T-helper 1 cell treated with Interleukin-12 subunit alpha and Interleukin-12 subunit beta and Interleukin-4 antibody, amounts not matched to agents 30 μg/mL and 1 μg/mL, for 36 hours (primary cell): ENCODE results near the gene KRTAP10-3.
"Not testable (repeated sequence)": the region's sequence is repeated elsewhere in the genome, so short reads cannot be mapped to it uniquely, and the experiment has no call there.

ENCODE experiments used
- H3K27ac Mint-ChIP-seq: one replicate; pipeline ENCODE4 v1.8.0; 2021; ENCODE audit warnings: mild to moderate bottlenecking, mixed read lengths
- H3K27me3 Mint-ChIP-seq: one replicate; pipeline ENCODE4 v1.8.0; 2021; ENCODE audit warnings: low read depth, mixed read lengths
- H3K36me3 Mint-ChIP-seq: one replicate; pipeline ENCODE4 v1.8.0; 2021; ENCODE audit warnings: low read depth, mixed read lengths
- H3K4me1 Mint-ChIP-seq: one replicate; pipeline ENCODE4 v1.8.0; 2021; ENCODE audit warnings: low read depth, mixed read lengths
- H3K4me3 Mint-ChIP-seq: one replicate; pipeline ENCODE4 v1.8.0; 2021; ENCODE audit warnings: mild to moderate bottlenecking, moderate library complexity, mixed read lengths
- H3K9me3 Mint-ChIP-seq: one replicate; pipeline ENCODE4 v1.8.0; 2021; ENCODE audit warnings: mixed read lengths

Gene KRTAP10-3

GRCh38 chr21:44579833-44580144, 21.2 kb upstream of the KRTAP10-3 start:
- H3K4me3 Mint-ChIP-seq = no peak overlapping the region

GRCh38 chr21:44579056-44579832, 20.6 kb upstream of the KRTAP10-3 start:
- Mint-ChIP-seq H3K4me3 (no peak overlapping the region), H3K9me3 (peaks cover 51% of the 10 kb centered on the region), H3K36me3 (peaks cover 3% of the 10 kb centered on the region), H3K27me3 (peaks cover 7% of the 10 kb centered on the region), H3K27ac (no peak overlapping the region), H3K4me1 (peaks cover 14% of the 10 kb centered on the region)

More at GRCh38 chr21:44579833-44580144, 21.2 kb upstream of the KRTAP10-3 start:
- Mint-ChIP-seq H3K9me3 (peaks cover 51% of the 10 kb centered on the region), H3K27me3 (peaks cover 11% of the 10 kb centered on the region), H3K36me3 (peaks cover 3% of the 10 kb centered on the region), H3K4me1 (peaks cover 16% of the 10 kb centered on the region), H3K27ac (no peak overlapping the region)

DNA sequence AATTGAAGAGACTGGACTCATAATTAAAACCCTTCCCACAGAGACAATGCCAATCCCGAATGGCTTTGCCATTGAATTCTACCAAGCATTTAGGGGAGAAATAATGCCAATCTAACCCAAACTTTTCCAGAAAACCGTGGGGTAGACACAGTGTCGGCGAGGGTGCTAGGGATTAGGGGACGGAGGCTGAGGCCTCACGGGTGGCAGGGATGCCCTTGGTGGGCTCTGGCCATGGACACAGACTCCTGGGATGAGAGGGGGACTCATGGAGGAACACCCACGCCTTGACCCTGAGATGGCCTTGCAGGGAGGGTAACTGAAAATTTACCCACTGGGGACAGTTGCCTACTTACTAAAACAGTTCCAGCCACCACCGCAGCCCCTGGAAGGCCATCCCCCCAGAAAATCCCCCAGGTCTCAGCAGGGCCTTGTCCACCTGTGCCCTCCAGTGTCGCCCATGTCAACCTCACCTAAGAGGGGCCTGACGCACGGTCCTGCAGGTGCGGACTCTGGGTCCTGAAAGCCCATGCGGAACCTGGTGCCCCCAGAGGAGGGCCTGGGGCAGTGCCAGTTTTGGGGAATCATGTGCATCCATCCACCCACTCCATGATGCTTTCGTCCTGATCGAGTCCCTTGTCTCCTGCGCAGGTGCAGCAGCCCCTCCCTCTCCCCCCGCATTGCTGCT, 19.9 kb upstream of the KRTAP10-3 start:
- peaks cover 51% of the 10 kb centered on the region for H3K9me3 Mint-ChIP-seq
- H3K4me3 Mint-ChIP-seq = no peak overlapping the region
- peaks cover 5% of the 10 kb centered on the region for H3K27me3 Mint-ChIP-seq
- H3K27ac Mint-ChIP-seq = no peak overlapping the region
- H3K36me3 Mint-ChIP-seq = peaks cover 3% of the 10 kb centered on the region
- peaks cover 6% of the 10 kb centered on the region for H3K4me1 Mint-ChIP-seq

DNA sequence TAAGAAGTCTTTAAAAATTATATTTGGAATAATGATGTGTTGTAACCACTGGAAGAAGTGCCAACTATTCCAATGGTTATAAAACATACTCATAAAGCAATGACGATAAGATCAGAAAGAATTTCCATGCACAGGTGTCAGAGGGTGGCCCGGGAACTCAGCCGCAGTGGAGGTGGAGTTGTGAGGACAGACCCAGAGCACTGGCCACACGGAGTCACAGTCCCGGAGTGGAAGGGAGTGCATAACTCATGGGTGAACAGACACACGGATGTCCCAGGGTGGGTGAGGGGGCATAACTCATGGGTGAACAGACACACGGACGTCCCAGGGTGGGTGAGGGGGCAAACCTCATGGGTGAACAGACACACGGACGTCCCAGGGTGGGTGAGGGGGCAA, 17.4 kb upstream of the KRTAP10-3 start:
- no peak overlapping the region for H3K27ac Mint-ChIP-seq
- H3K4me1 Mint-ChIP-seq = peaks cover 2% of the 10 kb centered on the region
- H3K27me3 Mint-ChIP-seq = peaks cover 5% of the 10 kb centered on the region
- H3K4me3 Mint-ChIP-seq = no peak overlapping the region
- no peaks in the 10 kb centered on the region for H3K36me3 Mint-ChIP-seq
- H3K9me3 Mint-ChIP-seq = peaks cover 33% of the 10 kb centered on the region

GRCh38 chr21:44575307-44576024, 16.9 kb upstream of the KRTAP10-3 start:
- H3K27me3 Mint-ChIP-seq = peaks cover 5% of the 10 kb centered on the region
- no peaks in the 10 kb centered on the region for H3K36me3 Mint-ChIP-seq
- H3K4me3 Mint-ChIP-seq = no peak overlapping the region
- H3K27ac Mint-ChIP-seq = no peak overlapping the region
- peaks cover 2% of the 10 kb centered on the region for H3K4me1 Mint-ChIP-seq
- H3K9me3 Mint-ChIP-seq = peaks cover 27% of the 10 kb centered on the region

- H3K27me3 Mint-ChIP-seq = peaks cover 5% of the 10 kb centered on the region
- no peak overlapping the region for H3K4me3 Mint-ChIP-seq
- H3K4me1 Mint-ChIP-seq = peaks cover 2% of the 10 kb centered on the region
- no peaks in the 10 kb centered on the region for H3K36me3 Mint-ChIP-seq
- H3K27ac Mint-ChIP-seq = no peak overlapping the region
- peaks cover 26% of the 10 kb centered on the region for H3K9me3 Mint-ChIP-seq
Measured at GRCh38 chr21:44574457-44575306, 16.1 kb upstream of the KRTAP10-3 start.

DNA sequence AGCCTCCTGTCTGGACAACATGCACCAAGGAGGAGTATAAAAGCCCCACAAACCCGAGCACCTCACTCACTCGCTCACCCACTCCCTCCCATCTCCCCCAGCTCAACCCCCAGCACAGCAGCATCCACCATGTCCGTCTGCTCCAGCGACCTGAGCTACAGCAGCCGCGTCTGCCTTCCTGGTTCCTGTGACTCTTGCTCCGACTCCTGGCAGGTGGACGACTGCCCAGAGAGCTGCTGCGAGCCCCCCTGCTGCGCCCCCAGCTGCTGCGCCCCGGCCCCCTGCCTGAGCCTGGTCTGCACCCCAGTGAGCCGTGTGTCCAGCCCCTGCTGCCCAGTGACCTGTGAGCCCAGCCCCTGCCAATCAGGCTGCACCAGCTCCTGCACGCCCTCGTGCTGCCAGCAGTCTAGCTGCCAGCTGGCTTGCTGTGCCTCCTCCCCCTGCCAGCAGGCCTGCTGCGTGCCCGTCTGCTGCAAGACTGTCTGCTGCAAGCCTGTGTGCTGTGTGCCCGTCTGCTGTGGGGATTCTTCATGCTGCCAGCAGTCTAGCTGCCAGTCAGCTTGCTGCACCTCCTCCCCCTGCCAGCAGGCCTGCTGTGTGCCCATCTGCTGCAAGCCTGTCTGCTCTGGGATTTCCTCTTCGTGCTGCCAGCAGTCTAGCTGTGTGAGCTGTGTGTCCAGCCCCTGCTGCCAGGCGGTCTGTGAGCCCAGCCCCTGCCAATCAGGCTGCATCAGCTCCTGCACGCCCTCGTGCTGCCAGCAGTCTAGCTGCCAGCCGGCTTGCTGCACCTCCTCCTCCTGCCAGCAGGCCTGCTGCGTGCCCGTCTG, 15.2 kb upstream of the KRTAP10-3 start, which contains the start of gene KRTAP10-4:
Gene KRTAP10-4, plus strand, starts transcription at position 100 of the 827 bp plus-strand sequence. Its CDS starts 30 bp downstream, at position 130.
- peaks cover 26% of the 10 kb centered on the region for H3K9me3 Mint-ChIP-seq

GRCh38 chr21:44572959-44573583, 14.5 kb upstream of the KRTAP10-3 start:
- Mint-ChIP-seq H3K4me1 (peaks cover 2% of the 10 kb centered on the region), H3K4me3 (no peak overlapping the region), H3K9me3 (peaks cover 22% of the 10 kb centered on the region), H3K36me3 (no peaks in the 10 kb centered on the region), H3K27me3 (peaks cover 5% of the 10 kb centered on the region), H3K27ac (no peak overlapping the region)

More for the DNA sequence above, 15.2 kb upstream of the KRTAP10-3 start, which contains the start of gene KRTAP10-4:
- not testable (repeated sequence) for H3K27me3 Mint-ChIP-seq, H3K36me3 Mint-ChIP-seq, H3K4me3 Mint-ChIP-seq, H3K27ac Mint-ChIP-seq, H3K4me1 Mint-ChIP-seq

DNA sequence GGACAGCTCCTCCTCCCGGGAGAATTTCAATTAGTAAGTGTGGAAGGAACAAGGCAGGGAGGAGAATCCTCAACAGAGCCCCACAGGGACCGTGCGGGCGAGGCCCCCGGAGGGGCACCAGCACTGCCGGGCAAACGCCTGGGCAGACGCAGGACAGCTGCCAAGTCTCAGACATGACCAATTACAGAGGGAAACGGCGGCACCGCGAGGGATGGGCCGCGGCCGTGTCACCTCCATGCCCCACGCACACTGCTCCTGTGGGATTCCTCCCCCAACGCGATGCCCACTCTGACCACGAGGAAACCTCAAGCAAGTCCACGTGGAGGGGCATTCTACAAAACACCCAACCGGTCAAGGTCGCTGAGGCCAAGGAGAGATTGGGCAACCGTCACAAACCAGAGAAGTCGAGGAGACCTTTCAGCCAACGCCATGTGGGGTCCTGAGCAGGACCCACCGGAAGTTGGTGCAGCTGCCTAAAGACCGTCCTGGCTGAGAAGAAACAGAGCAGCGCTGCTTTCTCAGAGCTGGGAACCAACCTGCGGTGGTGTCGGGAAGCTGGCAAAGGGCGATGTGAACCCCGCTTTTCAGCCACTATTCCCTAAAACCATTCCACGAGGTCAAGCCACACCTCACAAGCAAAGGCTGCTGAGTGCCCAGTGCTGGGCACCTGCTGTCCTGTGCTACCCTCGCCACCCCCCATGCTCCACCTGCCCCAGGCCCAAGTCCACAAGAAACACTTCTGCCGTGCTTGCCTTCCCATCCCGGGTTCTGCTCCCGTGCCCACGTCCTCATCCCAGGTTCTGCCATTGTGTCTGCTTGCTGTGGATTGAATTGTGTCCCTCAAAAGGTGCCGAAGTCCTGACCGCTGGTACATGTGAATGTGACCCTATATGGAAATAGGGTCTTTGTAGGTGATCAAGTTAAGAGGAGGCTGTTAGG, 13.5 kb upstream of the KRTAP10-3 start:
- H3K4me3 Mint-ChIP-seq = no peak overlapping the region
- no peaks in the 10 kb centered on the region for H3K36me3 Mint-ChIP-seq
- H3K27me3 Mint-ChIP-seq = peaks cover 5% of the 10 kb centered on the region
- peaks cover 15% of the 10 kb centered on the region for H3K9me3 Mint-ChIP-seq
- no peak overlapping the region for H3K27ac Mint-ChIP-seq
- H3K4me1 Mint-ChIP-seq = peaks cover 2% of the 10 kb centered on the region

GRCh38 chr21:44571296-44571695, 12.7 kb upstream of the KRTAP10-3 start:
- Mint-ChIP-seq H3K27ac (no peak overlapping the region), H3K4me3 (no peak overlapping the region), H3K4me1 (peaks cover 2% of the 10 kb centered on the region), H3K36me3 (no peaks in the 10 kb centered on the region), H3K27me3 (peaks cover 5% of the 10 kb centered on the region), H3K9me3 (peaks cover 7% of the 10 kb centered on the region)

- no peak overlapping the region for H3K4me3 Mint-ChIP-seq
- H3K27me3 Mint-ChIP-seq = no peaks in the 10 kb centered on the region
- H3K27ac Mint-ChIP-seq = no peak overlapping the region
Measured at GRCh38 chr21:44569861-44570517, 11.4 kb upstream of the KRTAP10-3 start.

More at GRCh38 chr21:44569861-44570517, 11.4 kb upstream of the KRTAP10-3 start:
- Mint-ChIP-seq H3K4me1 (peaks cover 8% of the 10 kb centered on the region), H3K36me3 (no peaks in the 10 kb centered on the region), H3K9me3 (no peaks in the 10 kb centered on the region)
